ENCODE results near the gene MARCHF10.

- TF ChIP-seq CTCF (IDR thresholded peaks at IDR 0.05; ENCODE audit: extremely low read depth in 1 of 2, insufficient read depth in 1 of 2, low read depth in 1 of 2, low read length in 2 of 2) (no peak), POLR2A (IDR thresholded peaks at IDR 0.05; ENCODE audit: low read depth, low read length) (no peak), GATA2 (IDR thresholded peaks at IDR 0.05; ENCODE audit: insufficient read depth, insufficient read length, low read depth, low read length) (no peak), EZH2 (IDR thresholded peaks at IDR 0.05; ENCODE audit: borderline replicate concordance, low read depth, low read length, severe bottlenecking) (no peak), POLR2AphosphoS5 (IDR thresholded peaks at IDR 0.05; ENCODE audit: insufficient read depth, low read depth, low read length) (no peak), JUN (IDR thresholded peaks at IDR 0.05; ENCODE audit: borderline replicate concordance, insufficient read depth, insufficient read length, low read depth) (no peak), MYC (IDR thresholded peaks at IDR 0.05; ENCODE audit: low read depth, low read length) (no peak), MAX (IDR thresholded peaks at IDR 0.05; ENCODE audit: insufficient read depth, insufficient read length) (no peak), FOS (IDR thresholded peaks at IDR 0.05; ENCODE audit: borderline replicate concordance, insufficient read depth, low read length) (no peak)
These were observed 39.3 kb upstream of the MARCHF10 start for GRCh38 chr17:62847426-62847825.
